ENCODE results near the gene PRR7.

Gene PRR7

DNA sequence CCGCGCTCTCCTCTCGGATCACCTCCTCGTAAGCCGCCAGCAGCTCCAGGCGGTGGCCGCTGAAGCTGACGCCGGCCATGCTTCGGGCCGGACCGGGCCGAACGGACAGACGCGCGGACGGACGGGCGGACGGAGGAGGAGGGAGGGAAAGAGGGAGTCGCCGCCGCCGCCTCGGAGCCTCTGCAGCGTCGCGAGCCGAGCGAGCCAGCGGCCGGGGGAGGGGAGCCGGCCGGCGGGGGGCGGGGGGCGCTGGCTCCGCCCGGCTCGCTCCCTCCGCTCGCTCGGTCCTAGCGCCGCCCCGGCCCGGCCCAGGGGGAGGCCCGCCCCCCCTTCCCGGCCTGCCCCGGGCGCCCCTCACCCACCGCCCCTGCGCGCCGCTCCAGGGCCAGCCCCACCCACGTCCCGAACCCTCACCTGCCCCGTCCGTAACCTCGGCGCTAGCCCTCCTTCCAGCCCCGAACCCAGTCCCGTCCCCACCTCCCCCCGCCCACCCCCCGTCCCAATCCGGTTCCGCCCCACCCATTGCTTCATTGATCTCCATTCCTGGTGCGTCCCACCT, 26.9 kb downstream of the PRR7 start, which contains the start of gene DBN1:
DBN1 (minus strand) TSS at position 192 of the 559 bp plus-strand sequence; CDS start at position 79, 113 bp downstream.
- peak; percentile 57 for DNase-seq (ENCODE audit: low read depth)
- TF ChIP-seq, protein P1, sequence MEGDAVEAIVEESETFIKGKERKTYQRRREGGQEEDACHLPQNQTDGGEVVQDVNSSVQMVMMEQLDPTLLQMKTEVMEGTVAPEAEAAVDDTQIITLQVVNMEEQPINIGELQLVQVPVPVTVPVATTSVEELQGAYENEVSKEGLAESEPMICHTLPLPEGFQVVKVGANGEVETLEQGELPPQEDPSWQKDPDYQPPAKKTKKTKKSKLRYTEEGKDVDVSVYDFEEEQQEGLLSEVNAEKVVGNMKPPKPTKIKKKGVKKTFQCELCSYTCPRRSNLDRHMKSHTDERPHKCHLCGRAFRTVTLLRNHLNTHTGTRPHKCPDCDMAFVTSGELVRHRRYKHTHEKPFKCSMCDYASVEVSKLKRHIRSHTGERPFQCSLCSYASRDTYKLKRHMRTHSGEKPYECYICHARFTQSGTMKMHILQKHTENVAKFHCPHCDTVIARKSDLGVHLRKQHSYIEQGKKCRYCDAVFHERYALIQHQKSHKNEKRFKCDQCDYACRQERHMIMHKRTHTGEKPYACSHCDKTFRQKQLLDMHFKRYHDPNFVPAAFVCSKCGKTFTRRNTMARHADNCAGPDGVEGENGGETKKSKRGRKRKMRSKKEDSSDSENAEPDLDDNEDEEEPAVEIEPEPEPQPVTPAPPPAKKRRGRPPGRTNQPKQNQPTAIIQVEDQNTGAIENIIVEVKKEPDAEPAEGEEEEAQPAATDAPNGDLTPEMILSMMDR (conservative IDR thresholded peaks at IDR 0.05; ENCODE audit: low read length) = no peak
- peak within 1 kb of the TSS; percentile 88 for H3K4me3 ChIP-seq (ENCODE audit: low read length)

DNA sequence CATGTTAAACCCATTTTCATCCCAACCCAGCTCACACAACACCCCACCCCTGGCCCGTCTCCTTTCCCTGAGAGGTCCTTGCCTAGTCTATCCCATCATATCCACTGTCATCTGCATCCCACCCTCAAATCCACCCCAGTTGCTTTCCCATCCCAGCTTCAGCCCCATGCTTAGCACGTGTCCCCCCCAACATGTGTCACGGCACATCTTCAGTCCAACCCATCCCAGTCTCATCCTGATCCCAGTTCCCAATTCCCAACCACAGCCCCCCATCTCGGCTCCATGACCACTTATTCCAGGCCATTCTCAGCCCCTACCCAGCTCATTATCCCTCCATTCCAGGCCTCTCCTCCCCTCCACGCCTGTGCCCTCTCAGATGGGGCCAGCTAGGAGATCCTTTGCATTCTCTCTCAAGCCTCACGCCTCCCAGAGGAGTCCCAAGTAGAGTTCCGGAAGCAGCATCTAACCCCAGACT, 27.4 kb downstream of the PRR7 start:
- DNase-seq (ENCODE audit: low read depth) = no peak
- peak overlapping the region; percentile 22; the same call in 1 of the 2 replicates for H3K4me3 ChIP-seq (ENCODE audit: low read length)
- TF ChIP-seq, protein P1 (conservative IDR thresholded peaks at IDR 0.05; ENCODE audit: low read length) = no peak

DNA sequence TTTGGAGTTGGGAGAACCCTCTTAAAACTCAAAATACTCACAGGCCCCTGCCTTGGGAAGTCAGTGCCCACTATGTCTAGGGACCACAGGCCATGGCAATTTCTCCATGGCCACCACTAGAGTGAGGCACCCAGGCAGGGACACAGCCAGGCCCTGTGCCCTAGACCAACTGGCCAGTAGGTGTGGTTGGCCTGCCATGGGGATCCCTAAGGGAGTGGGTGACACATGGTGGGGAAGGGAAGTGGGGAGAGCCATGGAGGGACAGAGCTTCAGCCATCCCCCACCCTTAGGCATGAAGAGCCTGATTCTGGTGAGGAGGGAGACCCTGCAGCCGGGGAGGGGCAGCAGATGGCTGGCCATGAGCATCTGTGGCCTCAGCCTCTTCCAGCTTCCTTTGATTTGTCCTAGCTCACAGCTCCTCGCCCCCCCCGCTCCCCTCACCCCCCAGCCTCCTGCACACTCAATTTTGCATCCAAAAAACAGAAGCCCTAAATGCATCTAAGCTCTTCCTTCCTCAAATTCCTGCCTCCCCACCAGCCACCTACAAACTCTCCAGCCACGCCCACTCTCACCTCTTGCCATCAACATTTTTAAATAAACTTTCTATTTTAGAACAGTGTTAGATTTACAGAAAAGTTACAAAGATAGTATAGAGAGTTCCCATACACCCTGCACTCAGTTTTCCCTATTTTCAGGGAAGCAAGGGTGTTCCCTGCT, 28.4 kb downstream of the PRR7 start:
- no peak overlapping the region for H3K4me3 ChIP-seq (ENCODE audit: low read length)
- DNase-seq (ENCODE audit: low read depth) = no peak
- TF ChIP-seq, protein P1 (conservative IDR thresholded peaks at IDR 0.05; ENCODE audit: low read length) = no peak

DNA sequence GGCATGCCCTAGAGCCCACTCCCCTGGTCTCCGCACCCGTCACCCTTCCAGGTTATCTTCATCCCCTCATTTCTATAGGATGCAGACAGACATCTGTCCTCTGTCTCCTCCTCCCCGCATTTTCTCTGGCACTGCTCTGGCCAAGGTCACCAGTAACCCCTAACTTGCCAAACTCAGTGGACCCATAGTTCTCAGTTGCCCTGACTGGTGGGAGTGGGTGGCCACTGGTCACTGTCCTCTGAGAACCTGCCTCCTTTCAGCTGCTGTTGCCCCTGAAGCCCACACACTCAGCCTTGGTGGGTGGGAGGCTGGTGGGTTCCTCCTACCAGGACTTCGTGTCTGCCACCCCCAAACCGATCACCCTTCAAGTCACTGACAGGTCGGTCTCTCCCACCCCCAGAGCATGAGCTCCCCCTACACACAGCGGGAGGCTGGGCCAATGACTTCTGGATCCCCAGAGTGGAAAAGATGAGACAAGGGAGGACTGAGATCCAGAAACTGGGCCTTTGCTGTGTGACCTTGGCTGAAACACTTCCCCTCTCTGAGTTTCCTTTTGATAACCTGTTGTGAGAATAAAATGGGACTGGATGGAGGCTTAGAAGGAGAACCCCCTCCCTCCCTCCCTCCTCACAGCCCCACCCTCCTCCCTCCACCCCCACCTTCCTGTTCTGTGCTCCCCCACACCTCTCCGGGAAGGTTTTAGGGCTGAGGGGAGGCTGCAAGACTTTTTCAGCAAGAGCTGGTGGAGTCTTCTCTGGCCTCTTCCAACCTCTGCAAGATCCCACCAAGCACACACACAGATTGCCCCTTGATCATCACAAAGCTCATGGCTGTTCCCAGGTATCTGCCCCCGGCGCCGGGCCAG, 29.2 kb downstream of the PRR7 start:
- TF ChIP-seq, protein P1 (conservative IDR thresholded peaks at IDR 0.05; ENCODE audit: low read length) = no peak
- no peak for DNase-seq (ENCODE audit: low read depth)
- H3K4me3 ChIP-seq (ENCODE audit: low read length) = no peak overlapping the region

DNA sequence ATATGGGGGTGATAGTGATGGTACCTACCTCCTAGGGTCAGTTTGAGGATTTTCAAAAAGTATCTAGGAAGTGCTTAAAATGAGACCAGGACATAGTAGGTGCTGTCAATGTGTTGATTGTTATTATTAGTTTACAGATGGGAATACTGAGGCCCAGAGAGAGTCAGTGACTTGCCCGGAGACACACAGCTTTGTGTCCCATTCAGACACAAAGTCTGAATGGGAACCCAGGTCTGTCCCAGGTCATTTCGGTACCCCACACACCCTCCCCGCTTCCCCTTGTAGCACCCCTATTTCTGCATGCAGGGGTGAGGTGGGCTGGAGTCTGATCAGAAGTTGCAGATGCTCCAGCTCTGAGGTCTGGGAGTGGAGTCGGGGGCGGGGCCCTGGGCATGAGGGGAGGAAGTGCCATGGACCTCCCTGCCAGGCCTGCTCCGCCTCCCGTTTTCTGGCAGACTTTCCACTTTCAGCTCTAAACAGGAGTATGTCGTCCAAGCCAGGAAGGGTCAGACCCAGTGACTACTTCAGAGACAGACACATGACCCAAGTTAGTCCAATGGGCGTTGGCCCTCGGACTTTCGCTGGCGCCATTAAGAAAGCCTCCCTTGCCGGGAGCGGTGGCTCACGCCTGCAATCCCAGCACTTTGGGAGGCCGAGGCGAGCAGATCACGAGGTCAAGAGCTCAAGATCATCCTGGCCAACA, 30.1 kb downstream of the PRR7 start:
- DNase-seq (ENCODE audit: low read depth) = peak; percentile 73
- TF ChIP-seq, protein P1 (conservative IDR thresholded peaks at IDR 0.05; ENCODE audit: low read length) = no peak
- H3K4me3 ChIP-seq (ENCODE audit: low read length) = no peak overlapping the region

DNA sequence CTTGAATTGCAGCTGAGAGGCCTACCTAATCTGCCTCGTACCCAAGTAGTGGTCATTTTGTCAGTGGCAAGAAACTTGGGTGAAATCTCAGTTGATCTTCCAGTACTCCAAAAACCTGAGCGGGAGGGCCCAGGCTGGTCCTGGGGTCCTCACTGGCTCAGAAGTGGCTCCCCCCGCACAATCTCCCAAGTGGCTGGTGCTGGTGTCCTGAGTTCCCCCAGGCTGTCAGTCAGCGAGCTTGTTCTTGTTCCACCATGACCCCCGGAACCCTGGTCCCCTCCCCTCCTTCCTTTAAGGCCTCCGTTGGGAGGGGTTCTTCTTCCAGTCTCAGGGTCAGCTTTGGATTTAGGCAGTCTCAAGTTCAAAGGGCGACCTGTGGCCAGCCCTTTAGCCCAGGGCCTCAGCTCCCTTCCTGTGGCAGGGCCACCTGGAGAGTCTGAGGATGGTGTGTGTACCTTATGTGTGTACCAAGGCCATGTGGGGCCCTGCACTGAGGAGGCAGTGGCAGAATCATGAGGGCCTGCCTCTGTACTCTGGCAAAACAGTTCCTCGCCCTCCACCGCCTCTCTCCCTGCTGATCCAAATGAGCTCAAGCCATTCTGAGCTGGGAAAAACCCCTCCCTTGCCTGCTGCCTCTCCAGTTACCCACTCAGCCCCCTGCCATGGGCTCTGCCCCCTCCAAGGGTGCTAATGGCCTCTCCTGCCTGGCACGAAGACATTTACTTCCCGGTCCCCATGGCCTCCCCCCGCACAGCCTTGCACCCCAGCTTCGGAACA, 31.3 kb downstream of the PRR7 start:
- TF ChIP-seq, protein P1 (conservative IDR thresholded peaks at IDR 0.05; ENCODE audit: low read length) = no peak
- no peak for DNase-seq (ENCODE audit: low read depth)
- no peak overlapping the region for H3K4me3 ChIP-seq (ENCODE audit: low read length)

Data from AG10803 (cell line).